Sigmoid colon (tissue), 7 donors: ENCODE measurements around the gene RNF169. TPM values are rescaled to one million over a fixed set of nuclear protein-coding genes. Genes with fewer than 3 reads are reported as not detected.

Source experiments
- DNase-seq: peaks from one replicate; pipeline ENCODE4 v3.0.0-alpha.2; 2019
- H3K27ac ChIP-seq, 4 donors: fragments of 200-600 bp; sonication (generic); one replicate each; pipeline ENCODE4 v1.5.1; 2016 to 2019; ENCODE audit warnings: mild to moderate bottlenecking in 1 of 4
- H3K27me3 ChIP-seq, 3 donors: fragments of 200-600 bp; sonication (generic); one replicate each; pipeline ENCODE4 v1.5.1; 2019; ENCODE audit warnings: mild to moderate bottlenecking in 1 of 3
- H3K36me3 ChIP-seq, 4 donors: fragments of 200-600 bp; sonication (generic); one replicate each; pipeline ENCODE4 v1.5.1; 2016 to 2019
- H3K4me1 ChIP-seq, 4 donors: fragments of 200-600 bp; sonication (generic); one replicate each; pipeline ENCODE4 v1.5.1; 2017 to 2019
- H3K4me3 ChIP-seq, 4 donors: fragments of 200-600 bp; sonication (generic); one replicate each; pipeline ENCODE4 v1.5.1; 2017 to 2019; ENCODE audit warnings: mild to moderate bottlenecking in 2 of 4, moderate library complexity in 1 of 4
- H3K9me3 ChIP-seq, 4 donors: fragments of 200-600 bp in 3 of 4; sonication (generic) in 3 of 4; one replicate each; pipeline versions ENCODE4 v1.5.1 to v1.6.1; 2013 to 2019
- CTCF ChIP-seq, 4 experiments: fragments of 450-650 bp in 3 of 4; fragments of 200-600 bp in 1 of 4; IDR thresholded peaks; one replicate each; pipeline ENCODE4 v1.5.1; 2016 to 2019; ENCODE audit warnings: antibody characterized with exemption in 4 of 4, mild to moderate bottlenecking in 3 of 4, moderate library complexity in 2 of 4
- EP300 ChIP-seq, 4 donors: sonication (generic); formaldehyde crosslinking; IDR thresholded peaks; one replicate each; pipeline ENCODE4 v1.6.1; 2017; ENCODE audit warnings: antibody characterized with exemption in 4 of 4
- POLR2A ChIP-seq, 2 donors: fragments of 450-650 bp; IDR thresholded peaks; one replicate each; pipeline ENCODE4 v1.6.1; 2016; ENCODE audit warnings: antibody characterized with exemption in 2 of 2, mild to moderate bottlenecking in 2 of 2, moderate library complexity in 2 of 2
- POLR2AphosphoS5 ChIP-seq, 4 donors: sonication (generic); formaldehyde crosslinking; IDR thresholded peaks; one replicate each; pipeline ENCODE4 v1.6.1; 2017; ENCODE audit warnings: antibody characterized with exemption in 4 of 4
- WGBS, 2 donors: extraction: QIAGEN DNeasy Blood & Tissue Kit; methylation state at CpG; one replicate each; pipeline ENCODE4 v1.1.7; 2013; 5-methylcytosine and 5-hydroxymethylcytosine counted together
- intact Hi-C: fragments of 100-400 bp; cut with DNase I; formaldehyde crosslinking; loops from one replicate; pipeline ENCODE4 v1.15.1; 2023
- polyA plus RNA-seq, 3 donors: library from polyadenylated mRNA; stranded (reverse); fragments of 200-250 nt; gene quantifications; one replicate each; pipeline ENCODE4 v1.2.3, GENCODE V29; 2013
- total RNA-seq, 4 donors: library from RNA; depleted of rRNA; stranded (reverse); fragments of >200 nt; gene quantifications; one replicate each; pipeline ENCODE4 v1.1.0, GENCODE V29; 2016
- donor health status: healthy with polysubstance abuse.
- donor health status: Bipolar disorder and iron deficiency.
- donor health status: healthy.

RNF169 gene
- total and polyA plus RNA-seq, 7 donors: 1.6 to 27.7 (median 20.3) TPM

- TF ChIP-seq POLR2AphosphoS5 (IDR thresholded peaks at IDR 0.05) (no peak), POLR2A (IDR thresholded peaks at IDR 0.05) (no peak), EP300 (IDR thresholded peaks at IDR 0.05) (no peak), CTCF (IDR thresholded peaks at IDR 0.05) (no peak)
- Histone ChIP-seq H3K27ac (no peak overlapping the region), H3K4me3 (no peak overlapping the region), H3K4me1 (peaks cover 0 to 13% (median 5%) of the 10 kb centered on the region in 4 donors), H3K27me3 (no peaks in the 10 kb centered on the region), H3K36me3 (peaks cover 10 to 75% (median 18%) of the 10 kb centered on the region in 4 donors), H3K9me3 (no peaks in the 10 kb centered on the region)
- DNase-seq: no peak
- 55 to 79% methylated on average over 2 of the region's 2 CpGs for WGBS, 2 donors
- intact Hi-C loops: no loop called here
Observed at GRCh38 chr11:74840486-74840885, 91.8 kb downstream of the RNF169 start.

DNA sequence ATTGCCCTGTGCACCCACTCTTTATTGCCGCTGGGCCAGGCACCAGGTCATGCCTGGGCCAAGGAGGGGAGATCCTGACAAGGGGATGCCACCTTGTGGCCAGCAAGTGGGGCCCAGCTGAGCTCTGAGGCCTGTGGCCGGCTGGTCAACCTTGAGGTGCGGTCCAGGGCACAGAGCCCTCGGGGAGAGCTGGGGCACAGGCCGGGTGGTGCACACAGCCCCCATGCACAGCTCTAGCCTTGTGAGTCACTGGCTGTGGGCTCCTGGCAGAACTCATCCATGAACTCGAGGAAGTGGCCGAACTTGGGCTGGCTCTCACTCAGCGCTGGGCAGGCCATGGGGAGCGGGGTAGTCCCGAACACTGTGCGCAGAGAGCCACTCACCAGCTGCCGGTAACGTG lies 94.3 kb downstream of the RNF169 start:
- intact Hi-C loops: no loop called here
- H3K27ac ChIP-seq: no peak overlapping the region
- no peaks in the 10 kb centered on the region for H3K9me3 ChIP-seq
- H3K27me3 ChIP-seq: no peaks in the 10 kb centered on the region
- no peak for DNase-seq
- peaks cover 0 to 71% (median 6%) of the 10 kb centered on the region in 4 donors for H3K36me3 ChIP-seq
- TF ChIP-seq POLR2AphosphoS5 (IDR thresholded peaks at IDR 0.05) (no peak), POLR2A (IDR thresholded peaks at IDR 0.05) (no peak), CTCF (IDR thresholded peaks at IDR 0.05) (no peak), EP300 (IDR thresholded peaks at IDR 0.05) (no peak)
- H3K4me3 ChIP-seq: no peak overlapping the region
- peaks cover 0 to 13% (median 5%) of the 10 kb centered on the region in 4 donors for H3K4me1 ChIP-seq
- WGBS, 2 donors: 95 to 96% methylated on average over 13 of the region's 13 CpGs

DNA sequence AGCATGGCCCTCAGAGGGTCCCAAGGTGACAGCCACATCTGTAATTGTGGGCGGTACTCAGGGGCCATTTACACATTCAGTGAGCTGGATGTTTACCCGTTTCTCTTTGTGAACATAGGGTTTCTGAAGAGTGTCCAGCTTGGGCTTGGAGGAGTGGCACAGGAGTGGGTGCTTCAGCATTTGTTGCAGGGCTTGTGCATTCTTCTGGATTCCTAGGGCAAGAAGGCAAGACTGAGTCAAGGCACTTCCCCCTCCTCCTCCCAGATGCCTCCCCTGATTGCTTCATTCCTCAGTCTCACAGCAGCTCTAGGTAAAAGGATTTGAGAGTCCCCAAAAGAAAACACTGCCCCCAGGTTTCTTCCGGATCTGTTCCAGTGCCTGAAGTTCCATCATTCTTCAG lies 95.4 kb downstream of the RNF169 start:
- no peaks in the 10 kb centered on the region for H3K9me3 ChIP-seq
- no peak overlapping the region for H3K27ac ChIP-seq
- intact Hi-C loops: no loop called here
- no peaks in the 10 kb centered on the region for H3K27me3 ChIP-seq
- H3K36me3 ChIP-seq: peaks cover 0 to 78% (median 6%) of the 10 kb centered on the region in 4 donors
- peaks cover 0 to 13% (median 5%) of the 10 kb centered on the region in 4 donors for H3K4me1 ChIP-seq
- WGBS, 2 donors: 91 to 97% methylated on average over 3 of the region's 3 CpGs
- TF ChIP-seq POLR2AphosphoS5 (IDR thresholded peaks at IDR 0.05): no peak
- H3K4me3 ChIP-seq: no peak overlapping the region
- DNase-seq: no peak

DNA sequence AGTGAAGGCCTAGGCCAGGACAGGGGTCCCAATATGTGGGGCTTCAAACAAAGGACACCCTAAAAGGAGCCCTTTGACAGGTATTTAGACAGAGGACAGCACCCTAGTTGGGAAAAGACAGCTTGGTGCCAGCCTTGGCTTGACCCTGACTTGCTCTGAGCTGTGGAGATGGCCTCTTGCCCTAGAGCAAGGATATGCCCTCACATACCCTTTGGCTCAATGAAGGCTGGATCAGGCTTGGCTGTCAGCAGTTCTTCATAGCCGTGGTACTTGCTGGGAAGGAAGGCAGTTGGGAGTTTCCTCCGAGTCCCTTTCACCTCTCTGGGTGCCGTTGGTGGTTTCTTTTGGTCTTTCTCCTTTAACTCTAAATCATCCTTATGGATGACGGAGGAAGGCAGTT lies 96.2 kb downstream of the RNF169 start:
- Histone ChIP-seq H3K4me1 (peaks cover 0 to 13% (median 3%) of the 10 kb centered on the region in 4 donors), H3K36me3 (peaks cover 0 to 77% (median 6%) of the 10 kb centered on the region in 4 donors), H3K9me3 (no peaks in the 10 kb centered on the region), H3K27me3 (no peaks in the 10 kb centered on the region), H3K4me3 (no peak overlapping the region), H3K27ac (no peak overlapping the region)
- no peak for DNase-seq
- 93 to 96% methylated on average over 4 of the region's 4 CpGs for WGBS, 2 donors
- TF ChIP-seq CTCF (IDR thresholded peaks at IDR 0.05): no peak
- no peak for TF ChIP-seq EP300 (IDR thresholded peaks at IDR 0.05)
- no peak for TF ChIP-seq POLR2AphosphoS5 (IDR thresholded peaks at IDR 0.05)
- TF ChIP-seq POLR2A (IDR thresholded peaks at IDR 0.05): no peak
- intact Hi-C loops: no loop called here

GRCh38 chr11:74845978-74846517 lies 97.4 kb downstream of the RNF169 start:
- no peak for DNase-seq
- Histone ChIP-seq H3K27ac (no peak overlapping the region), H3K4me1 (peaks cover 0 to 13% (median 0%) of the 10 kb centered on the region in 4 donors), H3K36me3 (peaks cover 0 to 85% (median 6%) of the 10 kb centered on the region in 4 donors), H3K4me3 (no peak overlapping the region), H3K9me3 (no peaks in the 10 kb centered on the region), H3K27me3 (no peaks in the 10 kb centered on the region)
- 94 to 95% methylated on average over 5 of the region's 5 CpGs for WGBS, 2 donors
- no peak for TF ChIP-seq EP300 (IDR thresholded peaks at IDR 0.05)
- no peak for TF ChIP-seq POLR2A (IDR thresholded peaks at IDR 0.05)
- TF ChIP-seq CTCF (IDR thresholded peaks at IDR 0.05): no peak
- TF ChIP-seq POLR2AphosphoS5 (IDR thresholded peaks at IDR 0.05): no peak
- intact Hi-C loops: no loop called here
